GM23338 (cell line): ENCODE data around the gene PDE4B. TPM values are rescaled to one million over a fixed set of nuclear protein-coding genes. Genes with fewer than 3 reads are reported as not detected.

ENCODE experiments used
- ATAC-seq: fragments of 200-7000 bp; cut with Tn5 transposase; 3 replicates; pipeline ENCODE4 v1.9.1; 2020
- DNase-seq: peaks from one replicate; pipeline ENCODE4 v3.0.0-alpha.2; 2015; ENCODE audit warnings: low spot score
- H2AFZ ChIP-seq: fragments of 200-600 bp; sonication (generic); 2 replicates; pipeline ENCODE4 v1.8.0; 2016; ENCODE audit warnings: antibody characterized with exemption, mild to moderate bottlenecking, moderate library complexity
- H3F3A ChIP-seq: fragments of 200-600 bp; sonication (generic); replicated peaks from 2 replicates; pipeline ENCODE4 v1.8.0; 2017; ENCODE audit warnings: antibody characterized with exemption, mixed run types, low read depth
- H3K27ac ChIP-seq: fragments of 200-600 bp; sonication (generic); 2 replicates; pipeline ENCODE4 v1.6.1; 2016; ENCODE audit warnings: low read depth
- H3K27me3 ChIP-seq: fragments of 200-600 bp; sonication (generic); 2 replicates; pipeline ENCODE4 v1.8.0; 2016; ENCODE audit warnings: mild to moderate bottlenecking, mixed run types, moderate library complexity; ENCODE audit not compliant: insufficient read depth
- H3K36me3 ChIP-seq: fragments of 200-600 bp; sonication (generic); 2 replicates; pipeline ENCODE4 v1.8.0; 2016; ENCODE audit warnings: mild to moderate bottlenecking; ENCODE audit not compliant: insufficient read depth
- H3K4me1 ChIP-seq: fragments of 200-600 bp; sonication (generic); 2 replicates; pipeline ENCODE4 v1.8.0; 2016; ENCODE audit warnings: mild to moderate bottlenecking, moderate library complexity; ENCODE audit not compliant: insufficient read depth
- H3K4me2 ChIP-seq: fragments of 200-600 bp; sonication (generic); 2 replicates; pipeline ENCODE4 v1.7.1; 2017; ENCODE audit warnings: mixed run types
- H3K4me3 ChIP-seq: fragments of 200-600 bp; sonication (generic); 2 replicates; pipeline ENCODE4 v1.6.1; 2016; ENCODE audit warnings: mixed run types
- H3K79me2 ChIP-seq: fragments of 200-600 bp; sonication (generic); replicated peaks from 2 replicates; pipeline ENCODE4 v1.8.0; 2017; ENCODE audit warnings: mild to moderate bottlenecking; ENCODE audit not compliant: insufficient read depth
- H3K9me2 ChIP-seq: fragments of 200-600 bp; sonication (generic); 2 replicates; pipeline ENCODE4 v1.8.0; 2017; ENCODE audit not compliant: insufficient read depth
- H4K20me1 ChIP-seq: fragments of 200-600 bp; sonication (generic); replicated peaks from 2 replicates; pipeline ENCODE4 v1.8.0; 2017; ENCODE audit warnings: mild to moderate bottlenecking; ENCODE audit not compliant: insufficient read depth
- H3K27ac Mint-ChIP-seq: 2 replicates; pipeline ENCODE4 v1.8.0; 2020; ENCODE audit warnings: inconsistent platforms, mild to moderate bottlenecking, moderate library complexity, mixed read lengths
- H3K27me3 Mint-ChIP-seq: 3 replicates; pipeline ENCODE4 v1.8.0; 2022; ENCODE audit warnings: low read depth, mild to moderate bottlenecking, moderate library complexity, mixed read lengths, inconsistent platforms; ENCODE audit not compliant: insufficient read depth, poor library complexity
- H3K36me3 Mint-ChIP-seq: 3 replicates; pipeline ENCODE4 v1.8.0; 2021; ENCODE audit warnings: low read depth, mild to moderate bottlenecking, inconsistent platforms, moderate library complexity, mixed read lengths
- H3K4me1 Mint-ChIP-seq: 3 replicates; pipeline ENCODE4 v1.8.0; 2020; ENCODE audit warnings: mild to moderate bottlenecking, inconsistent platforms, mixed read lengths
- H3K4me3 Mint-ChIP-seq: 3 replicates; pipeline ENCODE4 v1.8.0; 2021; ENCODE audit warnings: moderate library complexity, mild to moderate bottlenecking, inconsistent platforms, mixed read lengths
- H3K9me3 Mint-ChIP-seq: 3 replicates; pipeline ENCODE4 v1.8.0; 2020; ENCODE audit warnings: moderate library complexity, mild to moderate bottlenecking, inconsistent platforms, mixed read lengths
- CREB1 ChIP-seq: fragments of 250-450 bp; sonication (Bioruptor Pico); IDR thresholded peaks from 2 replicates; pipeline ENCODE4 v1.5.0; 2020; ENCODE audit warnings: low read depth, mild to moderate bottlenecking, moderate library complexity
- EZH2 ChIP-seq: fragments of 200-600 bp; sonication (generic); IDR thresholded peaks from one replicate; pipeline ENCODE4 v1.8.0; 2017; ENCODE audit warnings: antibody characterized with exemption, mild to moderate bottlenecking, low read depth; ENCODE audit not compliant: unreplicated experiment
- EZH2phosphoT487 ChIP-seq: fragments of 200-600 bp; sonication (generic); IDR thresholded peaks from one replicate; pipeline ENCODE4 v1.8.1; 2018; ENCODE audit warnings: antibody characterized with exemption; ENCODE audit not compliant: unreplicated experiment
- JUNB ChIP-seq: IDR thresholded peaks from one replicate; pipeline ENCODE4 v1.6.1; 2016; ENCODE audit warnings: antibody characterized with exemption; ENCODE audit not compliant: unreplicated experiment
- POLR2AphosphoS5 ChIP-seq: IDR thresholded peaks from 2 replicates; pipeline ENCODE4 v1.6.1; 2016; ENCODE audit warnings: antibody characterized with exemption, low read depth
- STAT1 ChIP-seq: IDR thresholded peaks from one replicate; pipeline ENCODE4 v1.6.1; 2016; ENCODE audit warnings: antibody characterized with exemption; ENCODE audit not compliant: unreplicated experiment
- ZNF114 ChIP-seq: fragments of 250-450 bp; sonication (Bioruptor Pico); IDR thresholded peaks from 2 replicates; pipeline ENCODE4 v1.5.0; 2020; ENCODE audit warnings: mild to moderate bottlenecking, moderate library complexity
- ZNF331 ChIP-seq: fragments of 250-450 bp; sonication (Bioruptor Pico); IDR thresholded peaks from 2 replicates; pipeline ENCODE4 v1.5.0; 2020; ENCODE audit warnings: low read depth, mild to moderate bottlenecking, moderate library complexity
- polyA plus RNA-seq: library from polyadenylated mRNA; unstranded; fragments of >200 nt; fragmentation: Nextera tagmentation; extraction: Ambion mirVana; gene quantifications from 2 replicates; pipeline ENCODE4 v1.2.1, GENCODE V29; 2016
- total RNA-seq: library from RNA; depleted of rRNA; stranded (reverse); fragments of >200 nt; shearing (Covaris generic); gene quantifications from 2 replicates; pipeline ENCODE4 v1.2.3, GENCODE V29; 2014
- TF ChIP-seq, protein P1 (sequence below): IDR thresholded peaks from 2 replicates; pipeline ENCODE4 v1.6.1; 2016; ENCODE audit warnings: antibody characterized with exemption
- TF ChIP-seq, protein P2 (sequence below): IDR thresholded peaks from one replicate; pipeline ENCODE4 v1.6.1; 2018; ENCODE audit warnings: antibody characterized with exemption; ENCODE audit not compliant: unreplicated experiment

The PDE4B gene
- total and polyA plus RNA-seq, 2 experiments from 2014 or later, result 14.0 to 25.6 TPM

DNA sequence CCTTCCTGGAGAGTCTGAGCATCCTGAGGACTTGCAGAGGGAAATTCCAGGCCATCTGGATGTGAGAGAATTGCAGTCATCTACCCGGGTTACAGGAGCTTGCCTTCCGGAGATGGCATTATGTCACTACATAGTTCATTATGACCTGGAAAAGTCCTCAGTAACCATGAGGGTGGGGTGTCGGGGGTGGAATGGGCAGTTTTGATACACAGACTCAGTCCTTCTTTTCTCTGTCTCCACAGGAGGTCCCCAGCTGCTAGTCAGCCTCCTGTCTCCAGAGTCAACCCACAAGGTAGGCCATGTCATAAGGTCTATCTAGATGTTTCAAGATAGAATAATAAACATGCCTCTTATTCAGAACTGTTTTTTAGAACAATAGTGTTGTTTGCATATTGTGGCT is 473.1 kb downstream of the PDE4B start:
- Histone ChIP-seq H3K4me1 (peaks cover 14% of the 10 kb centered on the region), H3K27me3 (no peaks in the 10 kb centered on the region), H3K4me3 (no peak overlapping the region), H3K9me2 (0 out of 2 replicates have a peak, but pooled peaks cover 4% of the 10 kb centered on the region), H3K36me3 (no peaks in the 10 kb centered on the region), H3K79me2 (no peaks in the 10 kb centered on the region), H4K20me1 (no peaks in the 10 kb centered on the region), H2AFZ (no peak overlapping the region), H3K27ac (no peak overlapping the region), H3F3A (no peaks in the 10 kb centered on the region), H3K4me2 (no peak overlapping the region)
- Mint-ChIP-seq H3K4me1 (peaks cover 32% of the 10 kb centered on the region), H3K4me3 (no peak overlapping the region), H3K36me3 (no peaks in the 10 kb centered on the region), H3K27me3 (peaks cover 4% of the 10 kb centered on the region), H3K27ac (no peak overlapping the region), H3K9me3 (no peaks in the 10 kb centered on the region)
- ATAC-seq (no peak), DNase-seq (no peak)
- no peak for TF ChIP-seq ZNF331 (CRISPR knock-in tag)
- no peak for TF ChIP-seq POLR2AphosphoS5
- TF ChIP-seq, protein P1, sequence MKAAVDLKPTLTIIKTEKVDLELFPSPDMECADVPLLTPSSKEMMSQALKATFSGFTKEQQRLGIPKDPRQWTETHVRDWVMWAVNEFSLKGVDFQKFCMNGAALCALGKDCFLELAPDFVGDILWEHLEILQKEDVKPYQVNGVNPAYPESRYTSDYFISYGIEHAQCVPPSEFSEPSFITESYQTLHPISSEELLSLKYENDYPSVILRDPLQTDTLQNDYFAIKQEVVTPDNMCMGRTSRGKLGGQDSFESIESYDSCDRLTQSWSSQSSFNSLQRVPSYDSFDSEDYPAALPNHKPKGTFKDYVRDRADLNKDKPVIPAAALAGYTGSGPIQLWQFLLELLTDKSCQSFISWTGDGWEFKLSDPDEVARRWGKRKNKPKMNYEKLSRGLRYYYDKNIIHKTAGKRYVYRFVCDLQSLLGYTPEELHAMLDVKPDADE, result no peak
- no peak for TF ChIP-seq EZH2phosphoT487
- no peak for TF ChIP-seq EZH2
- TF ChIP-seq CREB1 (CRISPR knock-in tag), result no peak
- no peak for TF ChIP-seq STAT1

DNA sequence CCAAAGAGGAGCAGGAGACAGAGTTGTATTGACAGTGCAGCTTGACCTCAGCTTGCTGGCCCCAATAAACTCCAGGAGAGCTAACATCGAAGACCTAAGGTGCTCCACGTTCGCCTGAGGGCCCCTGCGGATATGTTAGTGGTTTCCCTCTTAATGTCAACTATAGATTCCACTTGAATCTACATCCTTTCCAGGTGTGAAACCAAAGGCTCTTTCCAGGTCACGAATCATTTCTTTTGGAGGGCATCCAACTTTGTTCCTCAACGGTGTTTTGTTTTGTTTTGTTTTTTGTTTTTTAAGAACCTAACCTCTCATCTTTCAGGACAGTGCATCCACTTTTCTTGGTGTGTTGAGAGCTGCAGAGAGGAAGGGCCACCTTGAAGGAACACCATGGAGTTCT is 473.7 kb downstream of the PDE4B start:
- Mint-ChIP-seq H3K27me3 (peaks cover 4% of the 10 kb centered on the region), H3K36me3 (no peaks in the 10 kb centered on the region), H3K4me1 (peaks cover 38% of the 10 kb centered on the region), H3K4me3 (no peak overlapping the region), H3K9me3 (no peaks in the 10 kb centered on the region), H3K27ac (no peak overlapping the region)
- Histone ChIP-seq H3K4me3 (no peak overlapping the region), H3K36me3 (no peaks in the 10 kb centered on the region), H3K4me1 (peaks cover 18% of the 10 kb centered on the region), H3K27ac (no peak overlapping the region), H3K79me2 (no peaks in the 10 kb centered on the region), H3K4me2 (no peak overlapping the region), H4K20me1 (no peaks in the 10 kb centered on the region), H3K27me3 (no peaks in the 10 kb centered on the region), H2AFZ (no peak overlapping the region), H3K9me2 (0 out of 2 replicates have a peak, but pooled peaks cover 4% of the 10 kb centered on the region), H3F3A (no peaks in the 10 kb centered on the region)
- ATAC-seq (no peak), DNase-seq (no peak)
- TF ChIP-seq STAT1 (no peak), ZNF331 (CRISPR knock-in tag) (no peak), POLR2AphosphoS5 (no peak), ZNF114 (no peak), EZH2 (no peak), JUNB (no peak), CREB1 (CRISPR knock-in tag) (no peak), EZH2phosphoT487 (no peak)
- TF ChIP-seq, protein P2, sequence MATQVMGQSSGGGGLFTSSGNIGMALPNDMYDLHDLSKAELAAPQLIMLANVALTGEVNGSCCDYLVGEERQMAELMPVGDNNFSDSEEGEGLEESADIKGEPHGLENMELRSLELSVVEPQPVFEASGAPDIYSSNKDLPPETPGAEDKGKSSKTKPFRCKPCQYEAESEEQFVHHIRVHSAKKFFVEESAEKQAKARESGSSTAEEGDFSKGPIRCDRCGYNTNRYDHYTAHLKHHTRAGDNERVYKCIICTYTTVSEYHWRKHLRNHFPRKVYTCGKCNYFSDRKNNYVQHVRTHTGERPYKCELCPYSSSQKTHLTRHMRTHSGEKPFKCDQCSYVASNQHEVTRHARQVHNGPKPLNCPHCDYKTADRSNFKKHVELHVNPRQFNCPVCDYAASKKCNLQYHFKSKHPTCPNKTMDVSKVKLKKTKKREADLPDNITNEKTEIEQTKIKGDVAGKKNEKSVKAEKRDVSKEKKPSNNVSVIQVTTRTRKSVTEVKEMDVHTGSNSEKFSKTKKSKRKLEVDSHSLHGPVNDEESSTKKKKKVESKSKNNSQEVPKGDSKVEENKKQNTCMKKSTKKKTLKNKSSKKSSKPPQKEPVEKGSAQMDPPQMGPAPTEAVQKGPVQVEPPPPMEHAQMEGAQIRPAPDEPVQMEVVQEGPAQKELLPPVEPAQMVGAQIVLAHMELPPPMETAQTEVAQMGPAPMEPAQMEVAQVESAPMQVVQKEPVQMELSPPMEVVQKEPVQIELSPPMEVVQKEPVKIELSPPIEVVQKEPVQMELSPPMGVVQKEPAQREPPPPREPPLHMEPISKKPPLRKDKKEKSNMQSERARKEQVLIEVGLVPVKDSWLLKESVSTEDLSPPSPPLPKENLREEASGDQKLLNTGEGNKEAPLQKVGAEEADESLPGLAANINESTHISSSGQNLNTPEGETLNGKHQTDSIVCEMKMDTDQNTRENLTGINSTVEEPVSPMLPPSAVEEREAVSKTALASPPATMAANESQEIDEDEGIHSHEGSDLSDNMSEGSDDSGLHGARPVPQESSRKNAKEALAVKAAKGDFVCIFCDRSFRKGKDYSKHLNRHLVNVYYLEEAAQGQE, result no peak
- TF ChIP-seq, protein P1, result no peak
